ENCODE measurements around the gene TNIP2. TPM values are rescaled to one million over a fixed set of nuclear protein-coding genes. Genes with fewer than 3 reads are reported as not detected.

Gene TNIP2
- total RNA-seq, 1 donor from 2014 or later = 33.7 TPM

DNA sequence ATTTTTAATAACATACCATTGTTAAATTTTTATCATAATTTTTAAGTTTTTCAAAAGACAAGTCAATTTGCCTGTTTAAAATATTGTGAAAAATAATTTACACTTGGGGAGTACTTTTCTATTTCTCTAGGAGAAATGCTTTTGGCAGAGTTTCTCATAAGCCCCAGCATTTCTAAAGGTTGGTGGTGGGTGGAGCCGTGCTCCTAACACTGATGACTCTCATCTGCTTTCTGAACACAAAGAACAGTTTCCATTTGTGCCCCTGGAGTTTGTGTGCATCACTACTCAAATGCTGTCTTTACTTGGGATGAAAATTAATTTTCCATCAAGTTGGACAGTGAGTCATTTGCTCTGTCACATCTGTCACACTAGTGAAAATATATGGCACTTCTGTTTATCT lies 57.6 kb downstream of the TNIP2 start:
- Histone ChIP-seq H3K79me2 (ENCODE audit: insufficient read depth, low read length) (no peaks in the 10 kb centered on the region), H3K27me3 (ENCODE audit: insufficient read depth, low read length) (no peaks in the 10 kb centered on the region), H3K4me1 (ENCODE audit: insufficient read depth, low read length) (peaks cover 8% of the 10 kb centered on the region), H3K4me3 (ENCODE audit: insufficient read depth, low read depth, low read length) (no peak overlapping the region), H4K20me1 (ENCODE audit: insufficient read depth, low read length) (peaks cover 35% of the 10 kb centered on the region), H3K9me3 (ENCODE audit: insufficient read depth, low read depth, low read length) (no peaks in the 10 kb centered on the region), H2AFZ (ENCODE audit: low read depth, low read length) (no peak overlapping the region), H3K9ac (ENCODE audit: low read length) (no peak overlapping the region), H3K27ac (ENCODE audit: low read depth, low read length) (no peak overlapping the region), H3K36me3 (ENCODE audit: insufficient read depth, low read length) (peaks cover 50% of the 10 kb centered on the region), H3K4me2 (ENCODE audit: low read length) (no peak overlapping the region)
- no peak for FAIRE-seq
- Mint-ChIP-seq H3K27ac (ENCODE audit: unreplicated experiment) (no peak overlapping the region), H3K36me3 (ENCODE audit: low read depth, unreplicated experiment) (peaks cover 23% of the 10 kb centered on the region), H3K27me3 (ENCODE audit: low read depth, unreplicated experiment) (no peaks in the 10 kb centered on the region), H3K9me3 (ENCODE audit: unreplicated experiment) (no peaks in the 10 kb centered on the region), H3K4me3 (ENCODE audit: unreplicated experiment) (no peak overlapping the region), H3K4me1 (ENCODE audit: low read depth, unreplicated experiment) (peaks cover 2% of the 10 kb centered on the region)
- TF ChIP-seq EZH2 (IDR thresholded peaks at IDR 0.05; ENCODE audit: insufficient read depth, low read length) = no peak
- TF ChIP-seq, protein P1, sequence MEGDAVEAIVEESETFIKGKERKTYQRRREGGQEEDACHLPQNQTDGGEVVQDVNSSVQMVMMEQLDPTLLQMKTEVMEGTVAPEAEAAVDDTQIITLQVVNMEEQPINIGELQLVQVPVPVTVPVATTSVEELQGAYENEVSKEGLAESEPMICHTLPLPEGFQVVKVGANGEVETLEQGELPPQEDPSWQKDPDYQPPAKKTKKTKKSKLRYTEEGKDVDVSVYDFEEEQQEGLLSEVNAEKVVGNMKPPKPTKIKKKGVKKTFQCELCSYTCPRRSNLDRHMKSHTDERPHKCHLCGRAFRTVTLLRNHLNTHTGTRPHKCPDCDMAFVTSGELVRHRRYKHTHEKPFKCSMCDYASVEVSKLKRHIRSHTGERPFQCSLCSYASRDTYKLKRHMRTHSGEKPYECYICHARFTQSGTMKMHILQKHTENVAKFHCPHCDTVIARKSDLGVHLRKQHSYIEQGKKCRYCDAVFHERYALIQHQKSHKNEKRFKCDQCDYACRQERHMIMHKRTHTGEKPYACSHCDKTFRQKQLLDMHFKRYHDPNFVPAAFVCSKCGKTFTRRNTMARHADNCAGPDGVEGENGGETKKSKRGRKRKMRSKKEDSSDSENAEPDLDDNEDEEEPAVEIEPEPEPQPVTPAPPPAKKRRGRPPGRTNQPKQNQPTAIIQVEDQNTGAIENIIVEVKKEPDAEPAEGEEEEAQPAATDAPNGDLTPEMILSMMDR (IDR thresholded peaks at IDR 0.05; ENCODE audit: insufficient read depth, low read depth, low read length) = no peak
- DNase-seq (ENCODE audit: low read depth) = no peak

DNA sequence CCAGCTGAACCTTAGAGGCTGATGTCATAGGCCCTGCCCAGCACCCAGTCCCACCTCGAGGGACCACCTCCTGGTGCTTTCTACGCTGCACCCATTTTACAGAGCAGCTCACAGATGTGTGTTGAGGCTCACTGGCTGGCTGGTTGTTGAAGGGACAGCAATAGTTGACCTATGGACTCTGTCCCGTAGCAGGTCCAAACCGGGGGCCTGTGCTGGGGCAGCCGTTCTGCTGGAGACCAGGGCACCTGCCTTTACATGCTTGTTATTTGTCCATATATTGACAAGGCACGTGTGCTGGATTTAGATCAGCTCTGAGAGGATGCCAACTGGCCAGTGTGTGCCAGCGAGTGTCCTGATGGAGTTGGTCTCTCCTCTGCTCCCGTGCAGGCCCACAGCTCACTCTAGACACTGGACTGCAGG lies 58.1 kb downstream of the TNIP2 start:
- H3K9ac ChIP-seq (ENCODE audit: low read length) = no peak overlapping the region
- no peaks in the 10 kb centered on the region for H3K9me3 ChIP-seq (ENCODE audit: insufficient read depth, low read depth, low read length)
- no peak for DNase-seq (ENCODE audit: low read depth)
- no peaks in the 10 kb centered on the region for H3K27me3 ChIP-seq (ENCODE audit: insufficient read depth, low read length)
- H2AFZ ChIP-seq (ENCODE audit: low read depth, low read length) = no peak overlapping the region
- no peaks in the 10 kb centered on the region for H3K9me3 Mint-ChIP-seq (ENCODE audit: unreplicated experiment)
- H3K27ac Mint-ChIP-seq (ENCODE audit: unreplicated experiment) = no peak overlapping the region
- no peaks in the 10 kb centered on the region for H3K79me2 ChIP-seq (ENCODE audit: insufficient read depth, low read length)
- peaks cover 35% of the 10 kb centered on the region for H4K20me1 ChIP-seq (ENCODE audit: insufficient read depth, low read length)
- peaks cover 27% of the 10 kb centered on the region for H3K36me3 Mint-ChIP-seq (ENCODE audit: low read depth, unreplicated experiment)
- FAIRE-seq = no peak
- H3K4me3 Mint-ChIP-seq (ENCODE audit: unreplicated experiment) = no peak overlapping the region
- no peak overlapping the region for H3K4me2 ChIP-seq (ENCODE audit: low read length)
- H3K27me3 Mint-ChIP-seq (ENCODE audit: low read depth, unreplicated experiment) = no peaks in the 10 kb centered on the region
- no peak overlapping the region for H3K4me3 ChIP-seq (ENCODE audit: insufficient read depth, low read depth, low read length)
- H3K36me3 ChIP-seq (ENCODE audit: insufficient read depth, low read length) = peaks cover 49% of the 10 kb centered on the region
- no peak for TF ChIP-seq EZH2 (IDR thresholded peaks at IDR 0.05; ENCODE audit: insufficient read depth, low read length)
- TF ChIP-seq, protein P1 (IDR thresholded peaks at IDR 0.05; ENCODE audit: insufficient read depth, low read depth, low read length) = no peak
- H3K27ac ChIP-seq (ENCODE audit: low read depth, low read length) = no peak overlapping the region
- H3K4me1 ChIP-seq (ENCODE audit: insufficient read depth, low read length) = peaks cover 8% of the 10 kb centered on the region
- peaks cover 2% of the 10 kb centered on the region for H3K4me1 Mint-ChIP-seq (ENCODE audit: low read depth, unreplicated experiment)

DNA sequence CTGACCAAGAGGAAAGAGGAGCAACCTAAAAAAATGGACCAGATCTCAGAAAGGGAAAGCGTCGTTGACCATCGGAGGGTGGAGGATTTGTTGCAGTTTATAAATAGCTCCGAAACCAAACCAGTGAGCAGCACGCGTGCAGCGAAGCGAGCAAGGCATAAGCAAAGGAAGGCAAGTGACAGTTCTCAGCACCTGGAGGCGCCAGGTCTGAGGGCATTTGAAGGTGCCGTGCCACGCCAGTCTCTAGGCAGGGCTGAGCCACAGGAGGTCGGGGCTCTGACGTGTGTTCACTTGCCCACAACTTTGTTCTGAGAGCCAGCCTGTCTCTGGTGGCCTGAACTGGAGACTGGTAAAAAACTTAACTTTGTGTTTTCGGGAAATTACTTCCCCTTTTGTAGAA lies 59.7 kb downstream of the TNIP2 start:
- Histone ChIP-seq H4K20me1 (ENCODE audit: insufficient read depth, low read length) (peaks cover 33% of the 10 kb centered on the region), H3K9ac (ENCODE audit: low read length) (no peak overlapping the region), H3K4me1 (ENCODE audit: insufficient read depth, low read length) (peaks cover 8% of the 10 kb centered on the region), H3K36me3 (ENCODE audit: insufficient read depth, low read length) (peaks cover 44% of the 10 kb centered on the region), H3K27ac (ENCODE audit: low read depth, low read length) (no peak overlapping the region), H3K4me2 (ENCODE audit: low read length) (no peak overlapping the region), H3K79me2 (ENCODE audit: insufficient read depth, low read length) (no peaks in the 10 kb centered on the region), H3K4me3 (ENCODE audit: insufficient read depth, low read depth, low read length) (no peak overlapping the region), H3K9me3 (ENCODE audit: insufficient read depth, low read depth, low read length) (no peaks in the 10 kb centered on the region), H3K27me3 (ENCODE audit: insufficient read depth, low read length) (no peaks in the 10 kb centered on the region), H2AFZ (ENCODE audit: low read depth, low read length) (no peak overlapping the region)
- H3K36me3 Mint-ChIP-seq (ENCODE audit: low read depth, unreplicated experiment) = peaks cover 26% of the 10 kb centered on the region
- DNase-seq (ENCODE audit: low read depth) = no peak
- no peaks in the 10 kb centered on the region for H3K9me3 Mint-ChIP-seq (ENCODE audit: unreplicated experiment)
- no peak for TF ChIP-seq EZH2 (IDR thresholded peaks at IDR 0.05; ENCODE audit: insufficient read depth, low read length)
- TF ChIP-seq, protein P1 (IDR thresholded peaks at IDR 0.05; ENCODE audit: insufficient read depth, low read depth, low read length) = no peak
- no peak overlapping the region for H3K27ac Mint-ChIP-seq (ENCODE audit: unreplicated experiment)
- FAIRE-seq = no peak
- peaks cover 2% of the 10 kb centered on the region for H3K4me1 Mint-ChIP-seq (ENCODE audit: low read depth, unreplicated experiment)
- no peaks in the 10 kb centered on the region for H3K27me3 Mint-ChIP-seq (ENCODE audit: low read depth, unreplicated experiment)
- no peak overlapping the region for H3K4me3 Mint-ChIP-seq (ENCODE audit: unreplicated experiment)
